Renal cortical epithelial cell (primary cell): ENCODE measurements around the gene ASB6. TPM values are rescaled to one million over a fixed set of nuclear protein-coding genes. Genes with fewer than 3 reads are reported as not detected.
"Not testable (repeated sequence)": the region's sequence is repeated elsewhere in the genome, so short reads cannot be mapped to it uniquely, and the experiment has no call there.

Experiments
- DNase-seq: peaks from one replicate; pipeline ENCODE4 v3.0.0-alpha.2; 2011; ENCODE audit warnings: low read depth
- total RNA-seq: library from RNA; depleted of rRNA; stranded (reverse); fragments of >200 nt; gene quantifications from 2 replicates; pipeline ENCODE4 v1.2.3, GENCODE V29; 2014

ASB6 gene
- total RNA-seq, 1 donor from 2014 or later = 21.9 TPM

- DNase-seq = no peak
Measured at GRCh38 chr9:129608561-129609481, 33.1 kb downstream of the ASB6 start.

GRCh38 chr9:129607027-129607387 is 34.9 kb downstream of the ASB6 start:
- no peak for DNase-seq

DNA sequence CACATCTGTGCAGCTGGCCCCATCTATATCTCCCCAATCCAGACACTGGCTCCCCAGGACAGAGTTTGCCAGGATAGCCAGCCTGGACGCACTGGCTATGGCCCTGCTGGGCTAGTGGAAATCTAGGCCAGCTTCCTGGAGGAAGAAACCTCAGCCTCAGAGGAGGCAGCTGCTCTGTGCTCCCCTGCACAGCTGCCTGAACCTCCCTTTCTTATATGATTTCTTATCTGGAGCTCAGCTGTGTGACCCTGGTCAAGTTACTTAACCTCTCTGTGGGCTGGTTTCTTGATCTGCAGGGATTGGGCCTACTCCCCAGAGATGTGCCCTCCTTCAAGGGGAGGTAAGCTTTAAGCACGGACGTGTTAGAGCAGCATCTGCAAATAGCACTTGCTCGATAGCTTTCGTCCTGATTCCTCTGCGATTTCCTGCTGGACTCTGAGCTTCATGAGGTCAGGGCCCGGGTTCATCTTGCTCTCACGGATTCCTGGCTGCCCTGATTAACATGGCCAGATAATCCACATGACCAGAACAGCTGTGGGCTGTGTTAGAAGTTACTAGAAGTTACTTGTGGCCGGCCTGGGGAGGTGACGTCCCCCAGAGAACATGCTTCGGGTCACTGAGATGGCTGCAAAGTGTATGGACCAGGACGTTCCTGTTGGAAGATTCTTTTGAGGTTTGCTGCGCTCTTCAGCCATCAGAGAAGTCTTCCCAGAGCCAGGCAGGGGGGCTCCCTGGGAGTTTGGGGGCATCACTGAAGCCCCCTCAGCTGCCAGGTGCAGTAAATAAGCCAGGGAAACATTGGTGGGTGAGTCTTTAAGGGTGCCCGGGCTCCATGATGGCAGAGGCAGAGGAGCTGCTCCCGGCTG is 35.6 kb downstream of the ASB6 start:
- peak; percentile 16 for DNase-seq

DNA sequence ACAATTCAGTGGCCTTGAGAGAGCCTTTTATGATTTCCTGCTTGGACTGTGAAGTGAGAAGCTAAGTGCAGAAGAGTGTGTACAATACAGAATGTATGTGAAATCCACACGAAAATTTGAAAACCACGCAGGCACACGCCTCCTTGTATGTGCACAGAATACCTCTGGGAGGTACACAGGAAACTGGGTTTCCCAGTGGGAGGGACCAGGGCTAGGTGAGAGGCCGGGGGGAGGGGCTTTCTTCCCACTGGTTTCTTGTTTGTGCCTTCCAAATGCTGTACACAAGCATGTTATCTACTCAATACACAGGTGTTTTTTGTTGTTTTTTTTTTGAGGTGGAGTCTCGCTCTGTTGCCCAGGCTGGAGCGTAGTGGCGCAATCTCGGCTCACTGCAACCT is 37.2 kb downstream of the ASB6 start:
- no peak for DNase-seq

DNA sequence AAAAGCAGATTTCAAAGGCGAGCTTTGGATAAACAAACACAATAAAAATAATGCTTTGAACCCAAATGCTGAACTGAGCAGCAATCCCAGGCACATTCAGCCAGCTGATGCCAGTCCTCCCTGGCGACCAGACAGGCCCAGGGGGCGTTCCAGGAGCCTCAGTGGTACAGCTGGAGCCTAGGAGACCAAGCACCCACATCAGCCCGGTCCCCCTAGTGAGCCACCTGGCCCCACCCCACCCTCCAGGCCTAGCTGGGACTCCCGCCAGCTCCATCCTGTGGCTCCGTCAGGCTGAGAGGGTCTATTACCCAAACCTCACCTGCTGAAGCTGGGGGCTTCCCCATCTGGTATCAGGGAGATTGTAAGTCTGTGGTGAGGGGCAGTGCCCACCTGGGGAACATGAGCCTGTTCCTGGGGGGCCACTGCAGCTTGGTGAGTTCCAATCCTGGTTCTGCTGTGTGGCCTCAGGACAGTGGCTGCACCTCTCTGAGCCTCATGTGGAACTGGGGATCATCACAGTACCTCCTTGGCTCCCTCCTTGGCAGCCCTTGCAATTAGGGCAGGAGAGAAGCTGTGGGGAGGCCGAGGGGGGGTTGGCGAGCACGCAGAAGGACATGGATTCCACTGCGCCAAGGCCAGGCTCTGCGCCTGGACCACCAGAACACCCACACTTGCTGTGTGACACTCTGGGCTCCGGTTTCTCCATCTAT is 37.7 kb downstream of the ASB6 start:
- no peak for DNase-seq

- no peak for DNase-seq
Measured at GRCh38 chr9:129602598-129603415, 39.1 kb downstream of the ASB6 start.

GRCh38 chr9:129601082-129601674 is 40.8 kb downstream of the ASB6 start:
- no peak for DNase-seq

GRCh38 chr9:129598089-129598596 is 43.8 kb downstream of the ASB6 start:
- no peak for DNase-seq

DNA sequence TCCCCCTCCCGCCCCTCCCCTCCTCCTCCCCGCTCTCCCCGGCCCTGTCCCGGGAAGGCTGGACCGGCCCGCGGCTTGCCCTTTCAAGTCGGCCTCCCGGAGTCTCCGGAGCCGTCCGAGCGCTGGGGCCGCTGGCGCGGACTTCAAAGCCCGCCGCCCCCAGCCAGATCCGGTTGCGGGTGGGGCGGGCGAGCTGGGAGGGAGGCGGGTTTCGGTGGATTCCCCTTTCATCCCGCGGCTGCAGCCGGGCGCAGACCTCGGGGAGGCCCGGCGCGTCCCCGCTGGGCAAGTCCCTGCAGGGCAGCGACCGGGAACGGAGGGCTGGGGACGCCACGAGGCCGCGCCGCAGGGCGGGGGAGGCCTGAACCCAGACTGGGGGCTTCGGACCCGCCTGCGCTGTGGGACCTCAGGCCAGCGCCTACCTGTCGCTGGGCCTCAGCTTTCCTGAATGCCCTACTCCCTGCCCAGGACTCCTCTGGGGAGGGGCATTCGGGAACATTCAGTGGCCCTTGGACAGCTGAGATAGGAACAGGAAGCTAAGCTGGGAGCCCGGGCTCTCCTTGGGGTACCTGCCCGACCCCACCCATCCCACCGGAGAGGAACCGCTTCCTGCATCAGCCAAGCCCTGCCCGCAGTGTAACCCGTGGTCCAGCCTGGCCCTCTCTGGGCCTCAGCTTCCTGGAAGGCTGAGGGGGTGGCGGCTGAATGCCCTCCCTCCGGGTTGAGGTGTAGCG is 44.4 kb downstream of the ASB6 start:
- peak; percentile 45 for DNase-seq

- DNase-seq = peak; percentile 61
Measured at GRCh38 chr9:129596541-129597331, 45.2 kb downstream of the ASB6 start.

GRCh38 chr9:129595903-129596540 is 45.9 kb downstream of the ASB6 start:
- DNase-seq = no peak

- no peak for DNase-seq
Measured at GRCh38 chr9:129595311-129595741, 46.6 kb downstream of the ASB6 start.

- no peak for DNase-seq
Measured at GRCh38 chr9:129594632-129595031, 47.3 kb downstream of the ASB6 start.

GRCh38 chr9:129592790-129593189 is 49.2 kb downstream of the ASB6 start:
- DNase-seq = not testable (repeated sequence)

GRCh38 chr9:129591916-129592315 is 50.0 kb downstream of the ASB6 start:
- no peak for DNase-seq

- no peak for DNase-seq
Measured at GRCh38 chr9:129590466-129590865, 51.5 kb downstream of the ASB6 start.

DNA sequence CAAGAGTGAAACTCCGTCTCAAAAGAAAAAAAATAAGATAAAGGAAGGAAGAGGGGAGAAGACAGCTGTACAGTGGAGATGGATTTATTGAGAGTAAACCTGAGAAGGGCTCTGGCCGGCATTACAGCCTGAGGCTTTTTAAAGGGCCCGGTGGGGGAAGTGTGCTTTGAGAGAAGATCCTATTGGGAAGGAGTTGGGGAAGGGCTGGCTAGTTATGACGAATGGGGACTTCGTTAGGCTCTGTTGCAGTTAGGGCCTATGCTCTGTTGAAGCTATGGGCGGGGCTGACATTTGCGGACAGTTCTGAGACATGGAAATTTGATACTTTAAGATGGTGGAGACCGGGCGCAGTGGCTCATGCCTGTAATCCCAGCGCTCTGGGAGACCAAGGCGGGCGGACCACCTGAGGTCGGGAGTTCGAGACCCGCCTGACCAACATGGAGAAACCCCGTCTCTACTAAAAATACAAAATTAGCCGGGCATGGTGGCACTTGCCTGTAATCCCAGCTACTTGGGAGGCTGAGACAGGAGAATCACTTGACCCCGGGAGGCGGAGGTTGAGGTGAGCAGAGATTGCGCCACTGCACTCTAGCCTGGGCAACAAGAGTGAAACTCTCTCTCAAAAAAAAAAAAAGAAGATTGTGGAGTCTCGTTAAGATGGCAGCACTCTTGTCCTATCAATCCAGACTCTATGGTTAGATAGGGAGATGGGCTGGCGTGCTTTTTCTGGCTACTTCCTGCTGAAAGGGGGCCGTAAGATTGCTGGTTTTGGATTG is 54.3 kb downstream of the ASB6 start:
- no peak for DNase-seq

DNA sequence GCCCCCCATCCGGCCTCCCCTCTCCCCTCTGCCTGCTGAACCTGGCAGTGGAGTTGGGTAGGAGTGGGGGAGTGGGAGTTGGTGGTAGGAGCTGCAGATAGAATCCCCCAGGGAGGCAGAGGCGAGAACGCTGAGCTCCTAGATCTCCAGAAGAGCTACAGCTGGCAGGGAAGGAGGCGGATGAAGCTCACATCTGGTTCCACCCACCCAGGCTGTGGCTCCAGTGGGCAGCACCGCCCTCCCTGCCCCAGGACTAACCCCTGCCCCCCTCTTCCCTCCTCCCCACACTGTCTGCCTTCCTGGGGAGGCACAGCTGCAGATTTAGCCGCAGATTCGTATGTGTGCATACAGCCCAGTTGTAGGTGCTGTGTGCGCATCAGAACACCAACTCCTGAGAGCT is 55.3 kb downstream of the ASB6 start:
- no peak for DNase-seq
